DMS153 (cell line): ENCODE results near the gene HNRNPLL.
"Not testable (repeated sequence)": the region's sequence is repeated elsewhere in the genome, so short reads cannot be mapped to it uniquely, and the experiment has no call there.

Source experiments
- DNase-seq: peaks from one replicate; lab custom pipeline; 2025; lab: John Stamatoyannopoulos, UW

The HNRNPLL gene

DNA sequence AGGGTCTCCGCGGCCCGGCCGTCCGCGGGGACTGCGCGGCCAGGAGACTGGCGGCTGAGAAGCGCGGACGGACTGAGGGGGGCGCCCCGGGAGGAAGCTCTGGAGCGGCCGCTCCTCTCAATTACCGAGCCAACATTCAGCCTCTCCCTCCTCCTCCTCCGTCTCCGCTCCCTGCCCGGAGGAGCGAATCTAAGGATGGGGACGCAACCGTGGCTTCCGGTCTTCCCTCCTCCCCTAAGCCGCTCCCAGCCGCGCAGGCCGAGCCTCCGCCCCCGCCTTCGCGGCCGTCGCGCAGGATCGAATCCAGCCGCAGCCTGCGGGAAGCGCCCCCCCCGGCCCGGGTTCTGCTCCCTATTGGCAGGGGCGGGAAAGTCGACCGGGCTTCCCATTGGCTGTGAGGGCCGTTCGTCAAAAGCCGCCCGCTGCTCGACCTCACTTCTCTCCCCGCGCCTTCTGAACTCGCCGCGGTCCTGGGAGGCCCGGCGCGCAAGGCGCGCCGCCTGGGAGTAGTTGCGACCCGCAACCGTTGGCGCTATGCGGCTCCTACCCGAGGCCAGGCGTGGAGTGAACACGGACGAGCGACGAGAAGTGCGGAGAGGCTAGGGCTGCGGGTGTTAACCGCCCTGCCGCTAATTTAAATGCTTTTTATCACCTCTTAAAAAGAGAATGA lies at the start of gene HNRNPLL:
TSS of gene HNRNPLL (minus strand) at position 197 of the 670 bp plus-strand sequence. CDS start 302 bp downstream, outside the sequence.
- DNase-seq: peak; percentile 97

DNA sequence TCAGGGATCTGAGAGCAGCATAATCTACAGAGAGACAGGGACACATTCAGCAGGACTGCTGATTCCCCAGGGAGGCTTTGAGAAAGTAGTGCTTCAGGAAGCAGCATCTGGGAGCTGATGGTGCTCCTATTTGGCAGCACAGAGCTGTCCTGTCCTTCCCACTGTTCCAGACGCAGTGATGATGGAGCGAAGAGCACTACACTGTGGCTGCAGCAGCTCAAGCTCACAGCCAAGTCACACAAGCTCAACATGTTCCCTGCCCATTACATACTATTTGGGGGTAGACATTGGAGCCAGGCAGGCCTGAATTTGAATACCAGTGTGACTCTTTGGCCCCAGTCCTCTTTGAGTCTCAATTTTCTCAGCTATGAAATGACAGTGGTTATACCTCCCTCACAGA lies 48.0 kb upstream of the HNRNPLL start:
- DNase-seq: no peak

- DNase-seq: no peak
Observed at GRCh38 chr2:38650012-38650411, 47.3 kb upstream of the HNRNPLL start.

DNA sequence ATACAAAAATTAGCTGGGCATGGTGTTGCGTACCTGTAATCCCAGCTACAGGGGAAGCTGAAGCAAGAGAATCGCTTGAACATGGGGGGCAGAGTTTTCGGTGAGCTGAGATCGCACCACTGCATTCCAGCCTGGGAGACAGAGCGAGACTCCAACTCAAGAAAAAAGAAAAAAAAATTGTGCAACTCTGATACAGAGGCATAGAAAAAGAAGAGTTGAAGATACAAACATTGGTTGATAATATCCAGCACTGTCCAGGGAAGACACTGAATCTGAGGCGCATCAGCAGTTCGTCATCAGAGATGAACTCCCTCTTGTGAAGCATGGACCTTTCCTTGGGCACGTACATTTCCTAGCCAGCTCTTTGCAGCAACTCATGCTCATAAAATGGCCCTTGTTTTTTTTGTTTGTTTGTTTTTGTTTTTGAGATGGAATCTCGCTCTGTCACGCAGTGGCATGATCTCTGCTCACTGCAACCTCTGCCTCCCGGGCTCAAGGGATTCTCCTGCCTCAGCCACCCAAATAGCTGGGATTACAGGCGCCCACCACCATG lies 46.5 kb upstream of the HNRNPLL start:
- no peak for DNase-seq

- no peak for DNase-seq
Observed at GRCh38 chr2:38648107-38648761, 45.5 kb upstream of the HNRNPLL start.

DNA sequence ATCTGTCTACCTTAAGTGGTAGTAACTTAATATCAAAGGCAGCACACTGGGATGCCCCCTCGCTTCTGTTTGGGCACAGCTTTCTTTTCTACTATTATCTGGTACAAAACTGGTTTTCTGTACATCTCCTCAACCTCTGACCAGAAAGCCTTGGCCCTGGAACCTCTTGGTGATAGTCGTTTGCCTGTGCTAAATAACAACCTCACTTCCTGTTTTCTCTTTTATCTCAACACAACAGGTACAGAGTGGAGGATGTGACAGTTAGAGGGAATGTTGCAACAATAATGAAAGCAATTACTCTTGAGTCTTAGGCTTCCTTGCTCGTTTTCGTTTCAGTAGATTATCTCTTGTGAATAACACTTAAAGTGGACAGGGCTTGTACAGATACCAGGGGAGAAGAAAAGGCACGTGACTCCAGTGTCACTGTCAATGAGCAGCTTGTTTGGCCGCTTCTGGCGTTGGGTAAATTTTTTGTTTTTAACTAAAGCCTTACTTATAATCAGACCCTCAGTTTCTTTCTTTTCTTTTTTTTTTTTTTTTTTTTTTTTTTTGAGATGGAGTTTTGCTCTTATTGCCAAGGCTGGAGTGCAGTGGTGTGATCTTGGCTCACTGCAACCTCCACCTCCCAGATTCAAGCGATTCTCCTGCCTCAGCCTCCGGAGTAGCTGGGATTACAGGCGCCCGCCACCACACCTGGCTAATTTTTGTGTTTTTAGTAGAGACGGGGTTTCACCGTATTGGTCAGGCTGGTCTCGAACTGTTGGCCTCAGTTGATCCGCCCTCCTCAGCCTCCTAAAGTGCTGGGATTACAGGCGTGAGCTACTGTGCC lies 41.2 kb upstream of the HNRNPLL start:
- DNase-seq: not testable (repeated sequence)

- no peak for DNase-seq
Observed at GRCh38 chr2:38643021-38643671, 40.4 kb upstream of the HNRNPLL start.

- DNase-seq: not testable (repeated sequence)
Observed at GRCh38 chr2:38642373-38643017, 39.8 kb upstream of the HNRNPLL start.

DNA sequence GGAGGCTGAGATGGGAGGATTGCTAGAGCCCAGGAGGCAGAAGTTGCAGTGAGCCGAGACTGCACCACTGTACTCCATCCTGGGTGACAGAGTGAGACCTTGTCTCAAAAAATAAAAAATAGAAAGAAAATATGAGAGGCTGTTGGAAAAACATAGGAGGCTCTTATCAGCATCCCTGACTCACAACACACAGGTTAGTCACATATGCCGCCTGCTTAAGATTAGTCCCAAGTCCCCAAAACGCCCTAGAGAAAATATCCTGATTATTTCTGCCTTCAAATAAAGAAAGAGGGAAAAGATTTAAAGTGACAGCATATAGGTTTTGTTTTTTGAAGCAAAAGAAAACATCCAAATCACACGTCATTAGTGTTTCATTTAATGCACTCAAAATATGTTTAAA lies 33.3 kb upstream of the HNRNPLL start:
- DNase-seq: no peak

DNA sequence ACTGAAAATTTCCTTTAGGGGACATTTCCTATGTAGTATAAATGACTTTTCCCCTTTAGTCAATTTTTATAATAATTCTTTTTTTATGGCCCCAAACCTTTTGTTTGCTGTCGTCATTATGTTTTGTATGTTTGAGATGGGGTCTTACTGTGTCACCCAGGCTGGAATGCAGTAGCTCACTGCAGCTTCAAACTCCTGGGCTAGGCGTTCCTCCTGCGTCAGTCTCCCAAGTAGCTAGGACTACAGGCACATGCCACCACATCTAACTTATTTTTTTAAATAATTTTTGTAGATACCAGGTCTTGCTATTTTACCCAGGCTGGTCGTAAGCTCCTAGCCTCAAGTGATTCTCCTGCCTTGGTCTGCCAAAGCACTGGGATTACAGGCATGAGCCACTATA lies 32.4 kb upstream of the HNRNPLL start:
- no peak for DNase-seq

DNA sequence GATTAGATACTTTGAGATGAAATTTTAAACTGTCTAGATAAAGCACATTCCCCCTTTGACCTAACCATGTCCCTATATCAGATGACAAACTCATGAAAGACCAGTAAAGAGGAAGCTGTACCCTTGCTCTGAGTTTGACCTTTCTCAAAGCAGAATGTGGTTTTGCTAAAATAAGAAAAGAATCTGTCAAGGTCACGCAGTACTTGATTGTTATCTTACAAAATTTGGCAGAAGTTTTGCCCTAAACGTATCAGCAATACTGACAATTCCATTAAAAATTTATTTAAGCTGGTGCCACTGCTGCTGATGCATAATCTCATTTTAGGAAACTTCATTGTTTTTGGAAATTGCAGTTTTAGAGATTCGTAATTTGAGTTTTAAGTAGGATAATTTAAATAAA lies 32.0 kb upstream of the HNRNPLL start:
- DNase-seq: no peak

DNA sequence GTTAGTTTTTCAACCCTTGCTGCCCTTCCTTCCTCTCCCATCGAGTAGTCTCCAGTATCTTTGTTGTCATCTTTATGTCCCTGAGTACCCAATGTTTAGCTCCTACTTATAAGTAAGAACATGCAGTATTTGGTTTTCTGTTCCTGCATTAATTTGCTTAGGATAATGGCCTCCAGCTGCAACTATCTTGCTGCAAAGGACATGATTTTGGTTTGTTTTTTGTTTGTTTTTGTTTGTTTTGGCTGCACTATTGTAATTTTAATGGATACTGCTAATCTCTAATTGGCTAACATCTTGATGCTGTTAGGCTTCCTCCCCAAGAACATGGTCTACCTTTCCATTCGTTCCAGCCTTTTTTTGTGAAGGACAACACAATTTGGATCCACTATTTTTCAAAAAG lies 31.2 kb upstream of the HNRNPLL start:
- no peak for DNase-seq

DNA sequence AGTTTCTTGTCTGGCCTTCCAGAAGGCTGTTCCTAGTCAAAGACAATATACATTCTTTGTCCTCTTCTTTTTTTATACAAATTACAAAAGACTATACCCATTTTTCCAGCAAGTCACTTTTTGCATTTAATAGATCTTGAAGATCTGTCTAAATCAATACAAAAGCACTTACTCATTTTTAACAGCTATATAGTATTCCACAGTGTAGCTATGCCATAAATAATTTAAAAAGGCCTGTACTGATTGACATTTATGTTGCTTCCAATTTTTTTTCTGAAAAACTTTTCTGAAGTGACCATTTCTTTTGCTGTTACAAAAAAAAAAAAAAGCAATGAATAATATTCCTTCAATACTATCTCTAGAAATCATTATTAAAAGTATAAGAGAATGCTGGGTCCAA lies 30.3 kb upstream of the HNRNPLL start:
- DNase-seq: no peak

DNA sequence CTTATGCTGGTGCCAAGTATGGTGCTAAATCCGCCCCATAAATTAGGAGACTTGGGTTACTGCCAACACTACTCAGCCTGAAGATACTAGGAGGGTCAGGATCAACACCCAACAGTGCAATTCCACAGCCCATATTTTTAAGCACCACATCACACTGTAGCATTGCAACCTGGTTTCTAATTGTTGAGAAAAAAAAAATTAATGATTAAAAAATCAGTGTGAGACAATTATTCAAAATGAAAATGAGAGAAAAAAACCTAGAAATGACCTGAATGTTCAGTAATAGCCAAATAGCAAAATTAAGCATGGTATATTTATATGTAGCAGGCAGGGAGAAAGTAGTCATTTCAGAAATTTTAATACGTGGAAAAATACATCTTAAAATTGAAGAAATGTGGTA lies 29.2 kb upstream of the HNRNPLL start:
- no peak for DNase-seq

- DNase-seq: no peak
Observed at GRCh38 chr2:38629684-38630083, 27.0 kb upstream of the HNRNPLL start.

DNA sequence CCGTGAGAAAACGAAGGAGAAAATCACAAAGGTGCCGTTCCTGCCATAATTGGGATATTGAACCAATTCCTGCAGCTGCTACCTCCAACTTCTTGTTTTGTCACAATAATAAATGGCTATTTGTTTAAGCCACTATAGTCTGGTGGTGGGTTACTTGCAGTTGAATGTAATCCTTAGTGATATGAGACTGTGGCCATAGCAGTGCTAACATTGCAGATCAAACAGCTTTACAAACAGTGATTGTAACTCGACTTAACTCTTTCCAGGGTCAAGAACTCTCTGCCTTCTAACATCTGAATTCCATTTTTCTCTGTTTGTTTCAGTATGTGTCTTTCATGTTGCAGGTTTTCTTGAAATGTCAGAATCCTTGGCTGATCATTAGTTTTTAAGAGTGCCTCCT lies 24.7 kb upstream of the HNRNPLL start:
- DNase-seq: no peak

- no peak for DNase-seq
Observed at GRCh38 chr2:38626326-38627035, 23.8 kb upstream of the HNRNPLL start.

DNA sequence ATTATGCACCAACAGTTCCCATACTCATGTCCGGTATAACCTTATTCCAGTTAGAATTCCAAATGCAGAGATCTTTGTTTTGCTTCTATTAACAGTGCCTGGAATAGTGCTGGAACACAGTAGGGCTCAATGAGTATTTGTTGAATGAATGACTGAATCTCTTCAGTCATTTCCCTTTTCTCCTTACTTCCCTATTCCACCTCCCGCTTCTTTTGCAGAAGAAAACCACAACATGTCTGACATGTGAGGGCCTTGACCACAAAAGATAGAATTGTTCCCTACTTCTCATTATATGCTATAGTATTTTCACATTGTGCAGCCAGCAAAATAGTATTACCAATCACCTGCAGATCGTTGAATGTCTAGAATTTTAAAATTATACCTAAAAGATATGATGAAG lies 19.5 kb upstream of the HNRNPLL start:
- no peak for DNase-seq

GRCh38 chr2:38621018-38621417 lies 18.3 kb upstream of the HNRNPLL start:
- no peak for DNase-seq

DNA sequence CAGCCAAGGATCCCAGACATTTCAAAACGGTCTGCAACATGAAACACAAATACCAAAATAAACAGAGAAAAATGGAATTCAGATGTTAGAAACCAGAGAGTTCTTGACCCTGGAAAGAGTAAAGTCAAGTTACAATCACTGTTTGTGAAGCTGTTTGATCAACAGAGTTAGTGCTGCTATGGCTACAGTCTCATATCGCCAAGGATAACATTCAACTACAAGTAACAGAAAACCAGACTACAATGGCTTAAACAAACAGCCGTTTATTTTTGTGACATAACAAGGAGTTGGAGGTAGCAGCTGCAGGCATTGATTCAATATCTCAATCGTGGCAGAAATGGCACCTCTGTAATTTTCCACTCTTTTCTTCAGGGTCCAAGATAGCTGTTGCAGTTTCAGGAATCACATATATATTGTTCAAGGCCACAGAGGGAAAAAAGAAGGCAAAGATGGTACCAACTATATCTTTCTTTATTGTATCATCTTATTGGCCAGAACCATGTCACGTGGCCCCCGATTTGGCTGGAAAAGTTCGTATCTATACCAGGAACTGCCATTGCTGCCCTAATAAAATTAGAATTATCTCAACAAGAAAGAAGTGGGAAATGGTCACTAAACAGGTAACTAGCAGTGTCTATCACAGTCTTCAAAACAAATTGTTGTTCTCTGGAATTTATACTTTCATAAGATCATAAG lies 17.7 kb upstream of the HNRNPLL start:
- peak; percentile 85 for DNase-seq
